Upper lobe of left lung (tissue), 6 donors: ENCODE measurements around the gene APP. TPM values are rescaled to one million over a fixed set of nuclear protein-coding genes. Genes with fewer than 3 reads are reported as not detected.

Experiments used
- ATAC-seq, 2 donors: fragments of 200-7000 bp; cut with Tn5 transposase; one replicate each; pipeline ENCODE4 v1.9.1; 2022; ENCODE audit warnings: mild to moderate bottlenecking in 2 of 2, moderate library complexity in 2 of 2; ENCODE audit not compliant: low FRiP score in 2 of 2
- DNase-seq, 2 donors: peaks; one replicate each; pipeline ENCODE4 v3.0.0-alpha.2; 2019 to 2020
- H3K27ac ChIP-seq, 4 donors: fragments of 200-600 bp; sonication (generic); one replicate each; pipeline ENCODE4 v1.5.1; 2016 to 2019
- H3K27me3 ChIP-seq, 4 donors: fragments of 200-600 bp; sonication (generic); one replicate each; pipeline ENCODE4 v1.5.1; 2017 to 2019
- H3K36me3 ChIP-seq, 4 donors: fragments of 200-600 bp; sonication (generic); one replicate each; pipeline ENCODE4 v1.5.1; 2016 to 2019
- H3K4me1 ChIP-seq, 4 donors: fragments of 200-600 bp; sonication (generic); one replicate each; pipeline ENCODE4 v1.5.1; 2018 to 2019
- H3K4me3 ChIP-seq, 4 donors: fragments of 200-600 bp; sonication (generic); one replicate each; pipeline ENCODE4 v1.5.1; 2017 to 2019; ENCODE audit warnings: mild to moderate bottlenecking in 2 of 4, moderate library complexity in 1 of 4
- H3K9me3 ChIP-seq, 4 donors: fragments of 200-600 bp; sonication (generic); one replicate each; pipeline ENCODE4 v1.5.1; 2018 to 2019
- CTCF ChIP-seq, 6 experiments: fragments of 450-650 bp in 4 of 6; fragments of 200-600 bp in 2 of 6; sonication (generic) in 2 of 6; IDR thresholded peaks; one replicate each; pipeline ENCODE4 v1.5.1; 2016 to 2019; ENCODE audit warnings: antibody characterized with exemption in 6 of 6
- EP300 ChIP-seq, 4 donors: sonication (generic); formaldehyde crosslinking; IDR thresholded peaks; one replicate each; pipeline ENCODE4 v1.5.1; 2017; ENCODE audit warnings: antibody characterized with exemption in 4 of 4, control low read depth in 2 of 4
- POLR2A ChIP-seq, 4 donors: fragments of 450-650 bp; IDR thresholded peaks; one replicate each; pipeline ENCODE4 v1.5.1; 2016 to 2017; ENCODE audit warnings: antibody characterized with exemption in 4 of 4, mild to moderate bottlenecking in 2 of 4
- POLR2AphosphoS5 ChIP-seq, 2 donors: sonication (generic); formaldehyde crosslinking; IDR thresholded peaks; one replicate each; pipeline ENCODE4 v1.5.1; 2017; ENCODE audit warnings: antibody characterized with exemption in 2 of 2
- WGBS, 2 donors: methylation state at CpG; one replicate each; pipeline ENCODE4 v1.1.5; 2017 to 2018; 5-methylcytosine and 5-hydroxymethylcytosine counted together
- total RNA-seq, 6 donors: library from RNA; depleted of rRNA in 4 of 6; stranded (reverse); fragments of >200 nt in 4 of 6; gene quantifications; one replicate each; pipeline versions ENCODE4 v1.1.0 to v1.2.1, GENCODE V29; 2016 to 2021
- donor health status: DM: no; HTN: no; CAD: no; lungs with moderate emphysema.
- donor health status: DM: no; HTN: yes; CAD: no; lungs with severe emphysema.

APP gene
- total RNA-seq, 6 donors from 2014 or later: 177 to 444 (median 391) TPM

- no peaks in the 10 kb centered on the region for H3K27me3 ChIP-seq
- no peak for TF ChIP-seq EP300 (IDR thresholded peaks at IDR 0.05)
- TF ChIP-seq POLR2AphosphoS5 (IDR thresholded peaks at IDR 0.05): no peak
- no peak for TF ChIP-seq POLR2A (IDR thresholded peaks at IDR 0.05)
- no peak for TF ChIP-seq CTCF (IDR thresholded peaks at IDR 0.05)
- no peak overlapping the region for H3K27ac ChIP-seq
- no peaks in the 10 kb centered on the region for H3K9me3 ChIP-seq
- H3K36me3 ChIP-seq: no peaks in the 10 kb centered on the region
- ATAC-seq (no peak), DNase-seq (no peak)
- 96 to 100% methylated on average over 1 of the region's 1 CpG for WGBS, 2 donors
- no peaks in the 10 kb centered on the region for H3K4me1 ChIP-seq
- no peak overlapping the region for H3K4me3 ChIP-seq
These were observed 320.3 kb downstream of the APP start for GRCh38 chr21:25850126-25850842.

- ATAC-seq (no peak), DNase-seq (no peak)
- WGBS, 2 donors: 67 to 83% methylated on average over 2 of the region's 2 CpGs
- Histone ChIP-seq H3K4me3 (no peak overlapping the region), H3K27ac (no peak overlapping the region), H3K9me3 (no peaks in the 10 kb centered on the region), H3K4me1 (no peaks in the 10 kb centered on the region), H3K27me3 (no peaks in the 10 kb centered on the region), H3K36me3 (no peaks in the 10 kb centered on the region)
- TF ChIP-seq POLR2AphosphoS5 (IDR thresholded peaks at IDR 0.05): no peak
- TF ChIP-seq POLR2A (IDR thresholded peaks at IDR 0.05): no peak
- no peak for TF ChIP-seq CTCF (IDR thresholded peaks at IDR 0.05)
- no peak for TF ChIP-seq EP300 (IDR thresholded peaks at IDR 0.05)
These were observed 322.3 kb downstream of the APP start for GRCh38 chr21:25848309-25848708.

- Histone ChIP-seq H3K27ac (no peak overlapping the region), H3K36me3 (no peaks in the 10 kb centered on the region), H3K4me3 (no peak overlapping the region), H3K9me3 (no peaks in the 10 kb centered on the region), H3K27me3 (no peaks in the 10 kb centered on the region), H3K4me1 (no peaks in the 10 kb centered on the region)
- no peak for ATAC-seq
- WGBS, 2 donors: 60 to 66% methylated on average over 5 of the region's 5 CpGs
- TF ChIP-seq POLR2A (IDR thresholded peaks at IDR 0.05): no peak
- no peak for TF ChIP-seq EP300 (IDR thresholded peaks at IDR 0.05)
- TF ChIP-seq CTCF (IDR thresholded peaks at IDR 0.05): no peak
- TF ChIP-seq POLR2AphosphoS5 (IDR thresholded peaks at IDR 0.05): no peak
- DNase-seq: no peak
These were observed 324.8 kb downstream of the APP start for GRCh38 chr21:25845729-25846256.

GRCh38 chr21:25842925-25843324 is 327.6 kb downstream of the APP start:
- no peak overlapping the region for H3K4me3 ChIP-seq
- 75 to 88% methylated on average over 3 of the region's 3 CpGs for WGBS, 2 donors
- H3K27me3 ChIP-seq: no peaks in the 10 kb centered on the region
- TF ChIP-seq POLR2AphosphoS5 (IDR thresholded peaks at IDR 0.05) (no peak), POLR2A (IDR thresholded peaks at IDR 0.05) (no peak), CTCF (IDR thresholded peaks at IDR 0.05) (no peak), EP300 (IDR thresholded peaks at IDR 0.05) (no peak)
- H3K9me3 ChIP-seq: no peaks in the 10 kb centered on the region
- H3K36me3 ChIP-seq: no peaks in the 10 kb centered on the region
- H3K4me1 ChIP-seq: no peaks in the 10 kb centered on the region
- ATAC-seq: no peak
- no peak for DNase-seq
- no peak overlapping the region for H3K27ac ChIP-seq

GRCh38 chr21:25838809-25839208 is 331.8 kb downstream of the APP start:
- no peaks in the 10 kb centered on the region for H3K9me3 ChIP-seq
- DNase-seq: no peak
- WGBS, 2 donors: 85 to 96% methylated on average over 4 of the region's 4 CpGs
- no peaks in the 10 kb centered on the region for H3K4me1 ChIP-seq
- H3K36me3 ChIP-seq: no peaks in the 10 kb centered on the region
- H3K4me3 ChIP-seq: no peak overlapping the region
- no peak for ATAC-seq
- H3K27me3 ChIP-seq: no peaks in the 10 kb centered on the region
- TF ChIP-seq POLR2A (IDR thresholded peaks at IDR 0.05) (no peak), CTCF (IDR thresholded peaks at IDR 0.05) (no peak), POLR2AphosphoS5 (IDR thresholded peaks at IDR 0.05) (no peak), EP300 (IDR thresholded peaks at IDR 0.05) (no peak)
- H3K27ac ChIP-seq: no peak overlapping the region
